ENCODE results near the gene VGLL3. TPM values are rescaled to one million over a fixed set of nuclear protein-coding genes. Genes with fewer than 3 reads are reported as not detected.

The VGLL3 gene
- polyA plus RNA-seq, 1 donor from 2014 or later, result 0.06 TPM

DNA sequence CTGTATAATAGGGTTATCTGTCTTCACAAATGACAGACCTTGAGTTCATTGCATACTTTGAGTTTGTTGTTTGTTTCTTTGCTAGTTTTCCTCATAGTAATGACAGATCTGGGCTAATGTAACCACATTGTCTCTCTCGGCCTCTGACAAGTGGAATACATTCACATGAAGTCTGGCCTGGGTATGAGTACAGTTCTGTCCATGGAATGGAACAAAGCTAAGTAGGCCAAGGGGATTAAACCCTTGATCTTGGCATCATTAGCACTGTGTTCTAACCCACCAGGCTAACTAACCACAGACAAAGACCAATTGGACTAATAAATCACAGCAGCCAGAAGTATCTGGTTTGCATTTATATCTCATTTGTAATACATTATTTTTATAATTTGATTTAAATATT is 7.6 kb upstream of the VGLL3 start:
- no peaks in the 10 kb centered on the region for H3K9me2 ChIP-seq (ENCODE audit: insufficient read depth, low read length)
- H3K4me3 ChIP-seq (ENCODE audit: low read length), result no peak overlapping the region
- H3K79me2 ChIP-seq (replicated peaks; ENCODE audit: insufficient read depth, low read length), result no peaks in the 10 kb centered on the region
- H3K9ac ChIP-seq (ENCODE audit: low read length), result no peak overlapping the region
- H3F3A ChIP-seq (ENCODE audit: insufficient read depth, low read length, poor library complexity, severe bottlenecking), result no peaks in the 10 kb centered on the region
- H3K27ac ChIP-seq (ENCODE audit: low read length), result no peak overlapping the region
- TF ChIP-seq EZH2 (IDR thresholded peaks at IDR 0.05; ENCODE audit: borderline replicate concordance, insufficient read depth, low read length, poor library complexity, severe bottlenecking) (no peak), TAF1 (IDR thresholded peaks at IDR 0.05; ENCODE audit: low read depth) (no peak), MXI1 (conservative IDR thresholded peaks at IDR 0.05; ENCODE audit: poor library complexity, severe bottlenecking) (no peak), EP300 (conservative IDR thresholded peaks at IDR 0.05; ENCODE audit: poor library complexity, severe bottlenecking) (no peak), POLR2AphosphoS5 (IDR thresholded peaks at IDR 0.05) (no peak), RAD21 (conservative IDR thresholded peaks at IDR 0.05) (no peak), SMC3 (conservative IDR thresholded peaks at IDR 0.05; ENCODE audit: poor library complexity) (no peak)
- TF ChIP-seq, protein P1, sequence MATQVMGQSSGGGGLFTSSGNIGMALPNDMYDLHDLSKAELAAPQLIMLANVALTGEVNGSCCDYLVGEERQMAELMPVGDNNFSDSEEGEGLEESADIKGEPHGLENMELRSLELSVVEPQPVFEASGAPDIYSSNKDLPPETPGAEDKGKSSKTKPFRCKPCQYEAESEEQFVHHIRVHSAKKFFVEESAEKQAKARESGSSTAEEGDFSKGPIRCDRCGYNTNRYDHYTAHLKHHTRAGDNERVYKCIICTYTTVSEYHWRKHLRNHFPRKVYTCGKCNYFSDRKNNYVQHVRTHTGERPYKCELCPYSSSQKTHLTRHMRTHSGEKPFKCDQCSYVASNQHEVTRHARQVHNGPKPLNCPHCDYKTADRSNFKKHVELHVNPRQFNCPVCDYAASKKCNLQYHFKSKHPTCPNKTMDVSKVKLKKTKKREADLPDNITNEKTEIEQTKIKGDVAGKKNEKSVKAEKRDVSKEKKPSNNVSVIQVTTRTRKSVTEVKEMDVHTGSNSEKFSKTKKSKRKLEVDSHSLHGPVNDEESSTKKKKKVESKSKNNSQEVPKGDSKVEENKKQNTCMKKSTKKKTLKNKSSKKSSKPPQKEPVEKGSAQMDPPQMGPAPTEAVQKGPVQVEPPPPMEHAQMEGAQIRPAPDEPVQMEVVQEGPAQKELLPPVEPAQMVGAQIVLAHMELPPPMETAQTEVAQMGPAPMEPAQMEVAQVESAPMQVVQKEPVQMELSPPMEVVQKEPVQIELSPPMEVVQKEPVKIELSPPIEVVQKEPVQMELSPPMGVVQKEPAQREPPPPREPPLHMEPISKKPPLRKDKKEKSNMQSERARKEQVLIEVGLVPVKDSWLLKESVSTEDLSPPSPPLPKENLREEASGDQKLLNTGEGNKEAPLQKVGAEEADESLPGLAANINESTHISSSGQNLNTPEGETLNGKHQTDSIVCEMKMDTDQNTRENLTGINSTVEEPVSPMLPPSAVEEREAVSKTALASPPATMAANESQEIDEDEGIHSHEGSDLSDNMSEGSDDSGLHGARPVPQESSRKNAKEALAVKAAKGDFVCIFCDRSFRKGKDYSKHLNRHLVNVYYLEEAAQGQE (IDR thresholded peaks at IDR 0.05; ENCODE audit: borderline replicate concordance), result no peak
- TF ChIP-seq, protein P2, sequence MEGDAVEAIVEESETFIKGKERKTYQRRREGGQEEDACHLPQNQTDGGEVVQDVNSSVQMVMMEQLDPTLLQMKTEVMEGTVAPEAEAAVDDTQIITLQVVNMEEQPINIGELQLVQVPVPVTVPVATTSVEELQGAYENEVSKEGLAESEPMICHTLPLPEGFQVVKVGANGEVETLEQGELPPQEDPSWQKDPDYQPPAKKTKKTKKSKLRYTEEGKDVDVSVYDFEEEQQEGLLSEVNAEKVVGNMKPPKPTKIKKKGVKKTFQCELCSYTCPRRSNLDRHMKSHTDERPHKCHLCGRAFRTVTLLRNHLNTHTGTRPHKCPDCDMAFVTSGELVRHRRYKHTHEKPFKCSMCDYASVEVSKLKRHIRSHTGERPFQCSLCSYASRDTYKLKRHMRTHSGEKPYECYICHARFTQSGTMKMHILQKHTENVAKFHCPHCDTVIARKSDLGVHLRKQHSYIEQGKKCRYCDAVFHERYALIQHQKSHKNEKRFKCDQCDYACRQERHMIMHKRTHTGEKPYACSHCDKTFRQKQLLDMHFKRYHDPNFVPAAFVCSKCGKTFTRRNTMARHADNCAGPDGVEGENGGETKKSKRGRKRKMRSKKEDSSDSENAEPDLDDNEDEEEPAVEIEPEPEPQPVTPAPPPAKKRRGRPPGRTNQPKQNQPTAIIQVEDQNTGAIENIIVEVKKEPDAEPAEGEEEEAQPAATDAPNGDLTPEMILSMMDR (IDR thresholded peaks at IDR 0.05; ENCODE audit: poor library complexity, severe bottlenecking), result no peak
- no peaks in the 10 kb centered on the region for H3K27me3 ChIP-seq (ENCODE audit: insufficient read depth, low read depth, low read length)
- no peak overlapping the region for H2AFZ ChIP-seq (ENCODE audit: low read depth, low read length)
- no peaks in the 10 kb centered on the region for H3K36me3 ChIP-seq (ENCODE audit: insufficient read depth, low read length)
- H3K9me3 ChIP-seq (ENCODE audit: low read length), result no peaks in the 10 kb centered on the region
- H4K20me1 ChIP-seq (ENCODE audit: insufficient read depth), result no peaks in the 10 kb centered on the region
- no peak overlapping the region for H3K4me2 ChIP-seq (ENCODE audit: low read length)

DNA sequence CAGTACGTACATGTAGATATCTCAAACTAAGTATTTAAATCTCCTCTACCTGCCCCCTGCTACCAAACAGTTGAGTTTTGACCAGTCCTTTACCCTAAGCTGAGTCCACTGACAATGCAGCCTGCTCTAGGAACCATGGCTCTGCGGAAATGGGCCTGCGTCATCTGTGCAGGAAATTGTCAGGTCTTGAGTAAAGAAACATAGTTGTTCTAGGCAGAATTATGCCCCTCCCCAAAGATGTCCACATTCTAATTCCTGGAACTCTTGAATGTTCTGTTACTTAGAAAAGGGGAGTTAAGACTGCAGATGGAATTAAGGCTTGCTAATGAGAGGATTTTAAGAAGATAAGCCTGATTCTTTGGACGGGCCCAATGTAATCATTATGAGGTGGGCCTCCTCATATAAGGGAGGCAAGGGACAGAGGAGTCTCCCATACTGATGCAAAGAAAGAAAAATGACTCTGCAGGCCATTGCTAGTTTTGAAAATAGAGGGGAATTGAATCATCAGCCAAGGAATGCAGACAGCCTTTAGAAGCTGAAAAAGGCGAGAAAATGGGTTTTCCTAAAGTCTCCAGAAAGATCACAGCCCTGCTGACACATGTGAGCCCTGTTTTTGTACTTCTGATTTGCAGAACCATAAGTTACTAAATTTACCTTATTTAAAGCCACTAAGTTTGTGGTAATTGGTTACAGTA is 5.5 kb upstream of the VGLL3 start:
- TF ChIP-seq, protein P1 (IDR thresholded peaks at IDR 0.05; ENCODE audit: borderline replicate concordance), result no peak
- TF ChIP-seq, protein P2 (IDR thresholded peaks at IDR 0.05; ENCODE audit: poor library complexity, severe bottlenecking), result no peak
- TF ChIP-seq RAD21 (conservative IDR thresholded peaks at IDR 0.05), result no peak
- no peak for TF ChIP-seq EP300 (conservative IDR thresholded peaks at IDR 0.05; ENCODE audit: poor library complexity, severe bottlenecking)
- no peak for TF ChIP-seq TAF1 (IDR thresholded peaks at IDR 0.05; ENCODE audit: low read depth)
- no peak for TF ChIP-seq SMC3 (conservative IDR thresholded peaks at IDR 0.05; ENCODE audit: poor library complexity)
- TF ChIP-seq POLR2AphosphoS5 (IDR thresholded peaks at IDR 0.05), result no peak
- TF ChIP-seq MXI1 (conservative IDR thresholded peaks at IDR 0.05; ENCODE audit: poor library complexity, severe bottlenecking), result no peak
- no peak for TF ChIP-seq EZH2 (IDR thresholded peaks at IDR 0.05; ENCODE audit: borderline replicate concordance, insufficient read depth, low read length, poor library complexity, severe bottlenecking)
- Histone ChIP-seq H3K4me3 (ENCODE audit: low read length) (no peak overlapping the region), H3K9me2 (ENCODE audit: insufficient read depth, low read length) (no peaks in the 10 kb centered on the region), H3K36me3 (ENCODE audit: insufficient read depth, low read length) (no peaks in the 10 kb centered on the region), H3K79me2 (replicated peaks; ENCODE audit: insufficient read depth, low read length) (no peaks in the 10 kb centered on the region), H3K4me2 (ENCODE audit: low read length) (no peak overlapping the region), H3K27ac (ENCODE audit: low read length) (no peak overlapping the region), H3F3A (ENCODE audit: insufficient read depth, low read length, poor library complexity, severe bottlenecking) (no peaks in the 10 kb centered on the region), H3K9ac (ENCODE audit: low read length) (no peak overlapping the region), H3K9me3 (ENCODE audit: low read length) (no peaks in the 10 kb centered on the region), H3K27me3 (ENCODE audit: insufficient read depth, low read depth, low read length) (no peaks in the 10 kb centered on the region), H2AFZ (ENCODE audit: low read depth, low read length) (no peak overlapping the region), H4K20me1 (ENCODE audit: insufficient read depth) (no peaks in the 10 kb centered on the region)
